Measurements from ENCODE around the gene SH3RF3. TPM values are rescaled to one million over a fixed set of nuclear protein-coding genes. Genes with fewer than 3 reads are reported as not detected.

SH3RF3 gene
- total and polyA plus RNA-seq, 2 of the 13 experiments (the other 11 are each of a cell fraction or from before 2014, with no cell fraction given), result 0.04 TPM; not detected in 1

- Histone ChIP-seq H2AFZ (ENCODE audit: low read length) (no peak overlapping the region), H4K20me1 (ENCODE audit: insufficient read depth, low read length) (no peaks in the 10 kb centered on the region), H3K79me2 (ENCODE audit: insufficient read depth, low read length) (no peaks in the 10 kb centered on the region), H3K27ac (ENCODE audit: extremely low read length, insufficient read depth, low read length) (no peak overlapping the region), H3K36me3 (replicated peaks in 1 of 2; ENCODE audit: control insufficient read depth in 1 of 2, insufficient read depth in 2 of 2, low read length in 2 of 2) (no peaks in the 10 kb centered on the region), H3K27me3 (ENCODE audit: control insufficient read depth in 1 of 2, insufficient read depth in 2 of 2, low read length in 2 of 2) (peaks cover 0 to 9% of the 10 kb centered on the region in 2 experiments; a peak in 3 of 5 replicates), H3K4me1 (ENCODE audit: insufficient read depth, low read length) (no peaks in the 10 kb centered on the region), H3K4me3 (replicated peaks in 1 of 3; ENCODE audit: insufficient read depth in 1 of 3, low read depth in 2 of 3, low read length in 3 of 3) (no peak overlapping the region), H3K4me2 (ENCODE audit: low read depth, low read length) (no peak overlapping the region), H3K9me3 (ENCODE audit: low read length) (no peaks in the 10 kb centered on the region), H3K9ac (ENCODE audit: insufficient read depth, low read depth, low read length) (no peak overlapping the region)
- DNase-seq (ENCODE audit: low spot score) (no peak), ATAC-seq (no peak), FAIRE-seq (no peak)
- TF ChIP-seq ZNF773 (CRISPR knock-in tag; IDR thresholded peaks at IDR 0.05; ENCODE audit: borderline replicate concordance) (no peak), ZNF562 (CRISPR knock-in tag; IDR thresholded peaks at IDR 0.05; ENCODE audit: borderline replicate concordance) (no peak), MBD4 (IDR thresholded peaks at IDR 0.05; ENCODE audit: borderline replicate concordance, low read length) (no peak), ZBTB1 (CRISPR knock-in tag; IDR thresholded peaks at IDR 0.05; ENCODE audit: borderline replicate concordance) (no peak), ZNF605 (CRISPR knock-in tag; IDR thresholded peaks at IDR 0.05) (no peak), ZNF180 (CRISPR knock-in tag; IDR thresholded peaks at IDR 0.05; ENCODE audit: borderline replicate concordance, low read depth) (no peak), GZF1 (CRISPR knock-in tag; IDR thresholded peaks at IDR 0.05) (no peak), SIX4 (CRISPR knock-in tag; IDR thresholded peaks at IDR 0.05) (no peak), ZNF589 (CRISPR knock-in tag; conservative IDR thresholded peaks at IDR 0.05) (no peak), BRD4 (CRISPR knock-in tag; IDR thresholded peaks at IDR 0.05) (no peak), CCDC6 (CRISPR knock-in tag; IDR thresholded peaks at IDR 0.05) (no peak), CBX1 (IDR thresholded peaks at IDR 0.05; ENCODE audit: low read depth) (no peak), TSC22D2 (CRISPR knock-in tag; IDR thresholded peaks at IDR 0.05; ENCODE audit: borderline replicate concordance) (no peak), ZBED4 (CRISPR knock-in tag; IDR thresholded peaks at IDR 0.05; ENCODE audit: borderline replicate concordance) (no peak), ZBTB25 (CRISPR knock-in tag; IDR thresholded peaks at IDR 0.05) (no peak), THAP9 (CRISPR knock-in tag; IDR thresholded peaks at IDR 0.05; ENCODE audit: borderline replicate concordance) (no peak), MAF1 (CRISPR knock-in tag; IDR thresholded peaks at IDR 0.05; ENCODE audit: borderline replicate concordance) (no peak)
- in situ Hi-C loops (cut with HindIII; ENCODE audit: extremely low pct_ligation_motif_present, low pct_unique_long_range_greater_than_20kb), result no loop called here
- WGBS (ENCODE audit: low lambda C conversion rate), result 40% methylated on average over 9 of the region's 9 CpGs
- intact Hi-C loops (cut with micrococcal nuclease; ENCODE audit: unreplicated experiment), result no loop called here
- no TSS peak for BruUV-seq (replicated peaks)
- ChIA-PET CTCF (ENCODE audit: low intra/inter-chr PET ratio, low total read pairs) (no interaction called here), POLR2A (no interaction called here)
Observed at GRCh38 chr2:109108740-109109139, 20.3 kb upstream of the SH3RF3 start.
